SK-N-SH (cell line): ENCODE results near the gene ZNF407. TPM values are rescaled to one million over a fixed set of nuclear protein-coding genes. Genes with fewer than 3 reads are reported as not detected.

Source experiments
- CTCF ChIA-PET: fragments of 300-600, 350-600 bp; formaldehyde crosslinking; extraction: SDS; loops from one replicate; lab custom pipeline; 2021; lab: Yijun Ruan, JAX
- POLR2A ChIA-PET: fragments of 350-600 bp; sonication (Branson Sonifier 250); formaldehyde crosslinking; extraction: SDS; loops from one replicate; lab custom pipeline; 2020; ENCODE audit warnings: antibody characterized with exemption, inconsistent platforms; lab: Yijun Ruan, JAX
- DNase-seq: peaks from one replicate; pipeline ENCODE4 v3.0.0; 2012
- H2AFZ ChIP-seq: fragments of 200-600 bp; sonication (generic); 2 replicates; pipeline ENCODE4 v1.8.1; 2016; ENCODE audit warnings: antibody characterized with exemption, mild to moderate bottlenecking, low read depth
- H3F3A ChIP-seq: fragments of 200-600 bp; sonication (generic); replicated peaks from 2 replicates; pipeline ENCODE3; 2016; ENCODE audit warnings: antibody characterized with exemption, mild to moderate bottlenecking; ENCODE audit not compliant: insufficient read depth
- H3K27ac ChIP-seq, 2 experiments: fragments of 200-500 bp in 1 of 2; fragments of 200-600 bp in 1 of 2; sonication (Bioruptor generic) in 1 of 2; sonication (generic), shearing (Covaris generic) in 1 of 2; 2 replicates each; pipeline versions ENCODE4 v1.5.1 to v1.6.1; 2014 to 2016; ENCODE audit warnings: low read depth in 2 of 2, inconsistent platforms in 1 of 2, low read length in 1 of 2, mild to moderate bottlenecking in 1 of 2, mixed read lengths in 1 of 2
- H3K27me3 ChIP-seq: fragments of 200-600 bp; sonication (generic), shearing (Covaris generic); 2 replicates; pipeline ENCODE4 v1.6.1; 2016; ENCODE audit warnings: mixed run types; ENCODE audit not compliant: insufficient read depth
- H3K36me3 ChIP-seq, 2 experiments: fragments of 200-500 bp in 1 of 2; fragments of 200-600 bp in 1 of 2; sonication (Bioruptor generic) in 1 of 2; sonication (generic) in 1 of 2; replicated peaks in 1 of 2; 2 replicates each; pipeline versions ENCODE3 to v1.5.1; 2014 to 2016; ENCODE audit warnings: low read length in 1 of 2, mild to moderate bottlenecking in 1 of 2; ENCODE audit not compliant: insufficient read depth in 2 of 2, control insufficient read depth in 1 of 2
- H3K4me1 ChIP-seq, 2 experiments: fragments of 200-500 bp in 1 of 2; fragments of 200-600 bp in 1 of 2; sonication (Bioruptor generic) in 1 of 2; sonication (generic), shearing (Covaris generic) in 1 of 2; 2 replicates each; pipeline versions ENCODE4 v1.5.1 to v1.6.1; 2014 to 2016; ENCODE audit warnings: low read depth in 1 of 2, low read length in 1 of 2, mixed run types in 1 of 2; ENCODE audit not compliant: insufficient read depth in 2 of 2, control insufficient read depth in 1 of 2
- H3K4me2 ChIP-seq: fragments of 200-600 bp; sonication (generic), shearing (Covaris generic); 2 replicates; pipeline ENCODE4 v1.6.1; 2017; ENCODE audit warnings: mixed run types
- H3K4me3 ChIP-seq, 2 experiments: fragments of 200-500 bp in 1 of 2; fragments of 200-600 bp in 1 of 2; sonication (Bioruptor generic) in 1 of 2; sonication (generic), shearing (Covaris generic) in 1 of 2; 2 replicates each; pipeline versions ENCODE4 v1.5.1 to v1.8.1; 2014 to 2016; ENCODE audit warnings: low read depth in 2 of 2, inconsistent platforms in 1 of 2, low read length in 1 of 2, mild to moderate bottlenecking in 1 of 2, mixed read lengths in 1 of 2, moderate library complexity in 1 of 2
- H3K79me2 ChIP-seq: fragments of 200-600 bp; sonication (generic); 2 replicates; pipeline ENCODE4 v1.8.1; 2017; ENCODE audit warnings: mild to moderate bottlenecking; ENCODE audit not compliant: insufficient read depth
- H3K9ac ChIP-seq: fragments of 200-600 bp; sonication (generic); 2 replicates; pipeline ENCODE4 v1.6.1; 2017; ENCODE audit warnings: mixed run types
- H3K9me2 ChIP-seq: fragments of 200-600 bp; sonication (generic); 2 replicates; pipeline ENCODE4 v1.6.1; 2017; ENCODE audit warnings: mixed run types
- H3K9me3 ChIP-seq: fragments of 200-600 bp; sonication (generic); 2 replicates; pipeline ENCODE4 v1.6.1; 2017; ENCODE audit warnings: mixed run types, mild to moderate bottlenecking, moderate library complexity
- H4K20me1 ChIP-seq: fragments of 200-600 bp; sonication (generic); 2 replicates; pipeline ENCODE4 v1.6.1; 2017; ENCODE audit warnings: mild to moderate bottlenecking, mixed run types; ENCODE audit not compliant: insufficient read depth
- ELF1 ChIP-seq: IDR thresholded peaks from 2 replicates; pipeline ENCODE4 v1.4.0; 2012
- EP300 ChIP-seq, 2 experiments: IDR thresholded peaks; 2 replicates each; pipeline versions ENCODE4 v1.4.0 to v1.6.1; 2012; ENCODE audit warnings: borderline replicate concordance in 1 of 2, low read depth in 1 of 2, low read length in 1 of 2
- FOSL2 ChIP-seq: IDR thresholded peaks from 2 replicates; pipeline ENCODE4 v1.4.0; 2012; ENCODE audit warnings: low read depth, mild to moderate bottlenecking, moderate library complexity, borderline replicate concordance
- FOXJ3 ChIP-seq: sonication (generic); formaldehyde crosslinking; IDR thresholded peaks from 2 replicates; pipeline ENCODE4 v1.5.1; 2020; ENCODE audit warnings: mild to moderate bottlenecking, missing genetic modification reagents
- FOXM1 ChIP-seq: IDR thresholded peaks from 2 replicates; pipeline ENCODE4 v1.4.0; 2012; ENCODE audit warnings: low read depth, mild to moderate bottlenecking
- GABPA ChIP-seq: IDR thresholded peaks from 2 replicates; pipeline ENCODE4 v1.4.0; 2012; ENCODE audit warnings: low read depth, mild to moderate bottlenecking
- GATA2 ChIP-seq: sonication (generic); formaldehyde crosslinking; IDR thresholded peaks from 2 replicates; pipeline ENCODE4 v1.5.0; 2020; ENCODE audit warnings: mild to moderate bottlenecking, missing genetic modification reagents
- JUND ChIP-seq: IDR thresholded peaks from 2 replicates; pipeline ENCODE4 v1.4.0; 2012
- MEF2A ChIP-seq: IDR thresholded peaks from 2 replicates; pipeline ENCODE4 v1.4.0; 2012; ENCODE audit warnings: low read depth, borderline replicate concordance
- POLR2AphosphoS5 ChIP-seq: IDR thresholded peaks from 2 replicates; pipeline ENCODE4 v1.6.1; 2012; ENCODE audit warnings: low read depth, low read length
- RAD21 ChIP-seq: IDR thresholded peaks from 2 replicates; pipeline ENCODE4 v1.6.1; 2012; ENCODE audit warnings: mild to moderate bottlenecking, low read length
- RCOR1 ChIP-seq: fragments of 150-350 bp; IDR thresholded peaks from 2 replicates; pipeline ENCODE4 v1.6.1; 2017; ENCODE audit warnings: antibody characterized with exemption, low read length
- RFX5 ChIP-seq: IDR thresholded peaks from 2 replicates; pipeline ENCODE4 v1.6.1; 2012; ENCODE audit warnings: mild to moderate bottlenecking, improper control_type of control experiment, low read length
- RXRA ChIP-seq: IDR thresholded peaks from 2 replicates; pipeline ENCODE4 v1.4.0; 2012; ENCODE audit warnings: low read depth, mild to moderate bottlenecking, borderline replicate concordance
- TCF12 ChIP-seq: IDR thresholded peaks from 2 replicates; pipeline ENCODE4 v1.4.0; 2012
- TEAD4 ChIP-seq: IDR thresholded peaks from 2 replicates; pipeline ENCODE4 v1.4.0; 2012; ENCODE audit warnings: mild to moderate bottlenecking, borderline replicate concordance; ENCODE audit not compliant: insufficient read depth
- YY1 ChIP-seq: IDR thresholded peaks from 2 replicates; pipeline ENCODE4 v1.4.0; 2012; ENCODE audit warnings: low read depth, mild to moderate bottlenecking
- ZBTB33 ChIP-seq: IDR thresholded peaks from 2 replicates; pipeline ENCODE4 v1.4.0; 2012; ENCODE audit warnings: low read depth, borderline replicate concordance
- polyA plus RNA-seq, 3 experiments: library from polyadenylated mRNA; depleted of rRNA; stranded (reverse); fragments of >200 nt; gene quantifications; 2 replicates each; pipeline ENCODE4 v1.2.3, GENCODE V29; 2012
- TF ChIP-seq, protein P1 (sequence below): IDR thresholded peaks from 2 replicates; pipeline ENCODE4; 2012

ZNF407 gene
- polyA plus RNA-seq, 1 of the 3 experiments (the other 2 are of a cell fraction): 2.6 TPM

GRCh38 chr18:74682991-74683297 is 85.3 kb downstream of the ZNF407 start (continued):
- no peak for TF ChIP-seq GATA2 (CRISPR knock-in tag)
- peak; percentile 84 for TF ChIP-seq TCF12
- TF ChIP-seq RCOR1: no peak
- no peak for TF ChIP-seq MEF2A
- no peak for TF ChIP-seq RAD21
- TF ChIP-seq POLR2AphosphoS5: no peak; the same call in 1 of the 2 replicates

DNA sequence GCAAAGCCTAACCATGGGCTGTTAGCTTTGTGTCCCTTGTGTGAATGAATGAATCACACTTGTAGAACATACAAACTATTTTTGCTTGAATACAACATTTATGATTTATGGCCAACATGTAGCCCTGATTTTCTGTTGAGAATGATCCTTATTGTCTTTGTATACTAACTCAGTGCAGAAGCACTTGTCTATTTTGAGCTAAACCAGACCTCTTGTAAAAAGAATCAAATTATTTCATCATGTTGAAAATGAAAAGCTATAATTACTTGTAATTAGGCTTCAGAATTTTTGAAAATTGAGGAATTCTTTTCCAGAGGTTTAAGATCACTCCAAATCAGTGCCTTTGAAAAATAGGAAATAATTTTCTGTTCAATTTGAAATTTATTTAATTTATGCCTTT is 85.9 kb downstream of the ZNF407 start:
- ChIA-PET CTCF (interaction anchor here (1.2 to 1.8 kb wide), 3 partner anchors 9 to 562 kb away, joined by 3 to 4 read pairs (median 4); no protein-coding TSS in a partner anchor), POLR2A (no interaction called here)
- Histone ChIP-seq H3K27me3 (no peaks in the 10 kb centered on the region), H2AFZ (no peak overlapping the region), H3K4me3 (no peak overlapping the region), H3K79me2 (no peaks in the 10 kb centered on the region), H3K4me1 (peaks cover 11 to 12% of the 10 kb centered on the region in 2 experiments; a peak in 2 of 4 replicates), H3K9me2 (no peaks in the 10 kb centered on the region), H3K4me2 (no peak overlapping the region), H3F3A (peaks cover 7% of the 10 kb centered on the region), H3K36me3 (peaks cover 0 to 11% of the 10 kb centered on the region in 2 experiments), H4K20me1 (no peaks in the 10 kb centered on the region), H3K27ac (peak overlapping the region; percentile 5 to 43; a peak in 3 of 4 replicates), H3K9ac (no peak overlapping the region), H3K9me3 (no peaks in the 10 kb centered on the region)
- DNase-seq: no peak
- TF ChIP-seq, protein P1, sequence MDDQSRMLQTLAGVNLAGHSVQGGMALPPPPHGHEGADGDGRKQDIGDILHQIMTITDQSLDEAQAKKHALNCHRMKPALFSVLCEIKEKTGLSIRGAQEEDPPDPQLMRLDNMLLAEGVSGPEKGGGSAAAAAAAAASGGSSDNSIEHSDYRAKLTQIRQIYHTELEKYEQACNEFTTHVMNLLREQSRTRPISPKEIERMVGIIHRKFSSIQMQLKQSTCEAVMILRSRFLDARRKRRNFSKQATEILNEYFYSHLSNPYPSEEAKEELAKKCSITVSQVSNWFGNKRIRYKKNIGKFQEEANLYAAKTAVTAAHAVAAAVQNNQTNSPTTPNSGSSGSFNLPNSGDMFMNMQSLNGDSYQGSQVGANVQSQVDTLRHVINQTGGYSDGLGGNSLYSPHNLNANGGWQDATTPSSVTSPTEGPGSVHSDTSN: no peak
- 0 out of 2 replicates have a peak, but pooled peaks have one; percentile 15 for TF ChIP-seq RCOR1
- TF ChIP-seq YY1: no peak
- TF ChIP-seq GATA2 (CRISPR knock-in tag): no peak
- no peak for TF ChIP-seq FOSL2
- no peak for TF ChIP-seq RFX5
- TF ChIP-seq FOXM1: no peak
- 0 out of 4 replicates have a peak, but pooled peaks of 1 of the 2 experiments have one; percentile 40 for TF ChIP-seq EP300 (IDR thresholded peaks at IDR 0.05; ENCODE audit: borderline replicate concordance in 1 of 2, low read depth in 1 of 2, low read length in 1 of 2)
- TF ChIP-seq RXRA: no peak
- no peak for TF ChIP-seq JUND
- no peak for TF ChIP-seq ZBTB33
- no peak for TF ChIP-seq TEAD4
- no peak for TF ChIP-seq RAD21
- no peak for TF ChIP-seq ELF1
- TF ChIP-seq FOXJ3: no peak
- peak; percentile 30; the same call in 1 of the 2 replicates for TF ChIP-seq TCF12
- TF ChIP-seq GABPA: no peak
